HG03571 (cell line): ENCODE measurements around the gene SRF.
A peak's percentile ranks its signal among the peaks of the same experiment; 100 is the strongest.

Experiments used
- ATAC-seq: cut with Tn5 transposase; IDR thresholded peaks from one replicate; pipeline ENCODE4 v1.9.1; 2021; ENCODE audit not compliant: unreplicated experiment

Gene SRF

GRCh38 chr6:43181621-43181941 lies 10.5 kb downstream of the SRF start:
- ATAC-seq: no peak

DNA sequence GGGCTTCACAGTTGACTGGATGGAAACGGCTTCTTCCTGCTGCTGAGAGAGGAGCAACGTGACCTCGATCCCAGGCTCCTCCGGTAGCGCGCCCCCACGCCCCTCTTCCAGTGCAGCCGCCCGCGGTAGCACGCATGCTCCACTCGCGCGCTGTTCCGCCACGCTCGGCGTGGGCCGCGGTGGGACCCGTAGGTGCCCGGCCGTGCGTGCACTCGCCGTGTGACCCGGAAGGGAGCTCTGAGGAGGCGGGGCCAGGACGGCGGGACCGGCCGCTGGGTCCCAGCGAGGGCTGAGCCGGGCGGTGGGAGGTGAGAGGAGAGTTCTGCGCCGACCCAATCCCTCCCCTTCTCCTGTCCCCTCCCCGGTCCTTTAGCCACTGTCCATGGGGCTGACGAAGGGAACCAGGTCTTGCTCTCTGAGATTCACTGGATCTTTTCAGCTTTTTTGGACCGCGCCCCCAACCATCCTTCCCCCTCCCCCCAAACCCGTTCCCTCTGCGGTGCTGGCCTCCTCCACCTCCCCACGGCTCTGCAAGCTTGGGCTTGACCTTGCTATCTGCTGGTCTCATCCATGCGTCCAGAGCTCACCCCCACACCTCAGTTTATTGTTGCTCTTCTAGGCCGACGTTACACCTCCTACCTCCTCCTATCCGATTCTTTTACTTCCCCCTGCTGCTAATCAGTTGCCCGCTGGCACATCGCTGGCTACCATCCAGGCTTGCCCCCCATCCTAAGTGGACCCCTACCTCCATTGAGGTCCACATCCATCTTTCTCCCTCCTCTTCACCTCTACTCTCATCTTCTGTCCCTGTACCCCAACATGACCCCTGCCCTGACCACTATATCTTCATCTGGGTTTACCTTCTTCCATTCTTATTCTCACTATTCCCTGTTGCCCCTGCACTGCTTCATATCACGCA lies 11.1 kb downstream of the SRF start, which contains the start of gene CUL9:
Gene CUL9 (plus strand): TSS at position 255 of the 919 bp plus-strand sequence. CDS start 2,115 bp downstream, outside the sequence.
- peak; percentile 87 for ATAC-seq

DNA sequence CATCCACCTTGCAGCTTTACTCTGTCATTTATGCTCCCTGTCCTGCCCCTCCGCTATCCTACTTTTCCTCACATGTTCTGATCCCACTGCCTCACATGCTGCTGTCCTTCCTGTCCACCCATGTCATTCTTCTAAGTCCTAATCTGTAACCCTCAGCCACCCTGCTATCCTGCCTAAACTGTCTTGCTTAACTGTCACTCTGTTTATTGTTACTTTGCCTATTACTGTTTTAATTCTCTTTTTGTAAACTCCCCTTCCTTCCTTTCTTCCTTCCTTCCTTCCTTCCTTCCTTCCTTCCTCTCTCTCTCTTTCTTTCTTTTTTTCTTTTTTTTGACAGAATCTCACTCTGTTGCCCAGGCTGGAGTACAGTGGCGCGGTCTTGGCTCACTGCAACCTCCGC lies 12.4 kb downstream of the SRF start:
- no peak for ATAC-seq

GRCh38 chr6:43184268-43184985 lies 13.4 kb downstream of the SRF start:
- no peak for ATAC-seq

- ATAC-seq: no peak
Measured at GRCh38 chr6:43185391-43185985, 14.4 kb downstream of the SRF start.

GRCh38 chr6:43186019-43186418 lies 14.9 kb downstream of the SRF start:
- no peak for ATAC-seq

- no peak for ATAC-seq
Measured at GRCh38 chr6:43186706-43187105, 15.6 kb downstream of the SRF start.

GRCh38 chr6:43187821-43188220 lies 16.8 kb downstream of the SRF start:
- ATAC-seq: no peak

GRCh38 chr6:43188426-43188825 lies 17.4 kb downstream of the SRF start:
- ATAC-seq: no peak

DNA sequence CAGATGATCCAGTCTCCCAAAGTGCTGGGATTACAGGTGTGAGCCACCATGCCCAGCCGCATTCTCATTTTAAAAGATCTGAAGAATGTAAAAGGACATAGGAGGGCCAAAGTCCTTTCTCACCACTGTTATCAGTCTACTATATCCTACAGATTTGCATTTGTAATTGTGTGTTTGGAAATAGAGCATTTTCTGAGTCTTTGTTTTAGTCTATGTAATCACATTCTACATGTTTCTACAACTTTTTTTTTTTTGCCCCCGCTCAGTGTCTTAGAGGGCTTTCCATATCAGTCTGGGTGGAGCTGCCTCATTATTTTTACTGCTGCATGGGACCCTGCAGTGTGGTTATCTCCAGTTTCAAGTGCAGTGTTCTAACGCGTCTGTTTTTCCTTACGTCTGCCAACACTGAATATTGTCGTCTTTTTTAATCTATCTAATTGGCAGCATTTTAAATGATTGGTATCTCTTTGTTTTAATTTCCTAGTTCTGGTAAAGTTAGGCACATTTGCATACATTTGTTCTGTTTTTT lies 18.8 kb downstream of the SRF start:
- no peak for ATAC-seq

- ATAC-seq: no peak
Measured at GRCh38 chr6:43192911-43193310, 21.8 kb downstream of the SRF start.

GRCh38 chr6:43193929-43194328 lies 22.9 kb downstream of the SRF start:
- ATAC-seq: no peak

- no peak for ATAC-seq
Measured at GRCh38 chr6:43196337-43196736, 25.3 kb downstream of the SRF start.

DNA sequence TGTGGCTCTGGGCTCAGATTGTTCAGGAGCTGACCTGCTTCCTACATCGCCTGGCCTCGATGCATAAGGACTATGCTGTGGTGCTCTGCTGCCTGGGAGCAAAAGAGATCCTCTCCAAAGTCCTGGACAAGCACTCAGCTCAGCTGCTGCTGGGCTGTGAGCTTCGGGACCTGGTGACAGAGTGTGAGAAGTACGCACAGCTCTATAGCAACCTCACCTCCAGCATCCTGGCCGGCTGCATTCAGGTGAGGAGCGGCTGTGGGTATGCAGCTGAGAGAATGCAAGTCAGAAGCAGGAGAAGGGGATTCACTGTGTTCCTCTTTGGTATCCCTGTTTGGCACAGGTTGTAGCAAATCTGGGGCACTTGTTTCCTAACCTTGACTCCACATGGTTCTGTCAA lies 28.8 kb downstream of the SRF start:
- no peak for ATAC-seq

- ATAC-seq: no peak
Measured at GRCh38 chr6:43200541-43200940, 29.5 kb downstream of the SRF start.

DNA sequence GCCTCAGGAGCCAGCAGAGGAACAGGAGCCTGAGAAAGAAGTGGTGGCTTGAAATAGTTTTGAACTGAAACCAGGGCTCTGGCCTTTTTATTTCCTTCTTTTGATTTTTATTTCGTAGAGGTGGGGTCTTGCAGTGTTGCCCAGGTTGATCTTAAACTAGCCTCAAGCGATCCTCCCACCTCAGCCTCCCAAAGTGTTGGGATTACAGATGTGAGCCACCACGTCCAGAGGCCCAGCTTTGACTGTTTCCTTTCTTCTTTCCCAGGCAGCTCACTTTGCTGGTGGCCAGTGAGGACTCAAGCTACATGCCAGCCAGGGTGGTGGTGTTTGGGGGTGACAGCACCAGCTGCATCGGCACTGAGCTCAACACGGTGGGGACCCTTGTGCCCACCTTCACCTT lies 31.4 kb downstream of the SRF start:
- ATAC-seq: no peak

DNA sequence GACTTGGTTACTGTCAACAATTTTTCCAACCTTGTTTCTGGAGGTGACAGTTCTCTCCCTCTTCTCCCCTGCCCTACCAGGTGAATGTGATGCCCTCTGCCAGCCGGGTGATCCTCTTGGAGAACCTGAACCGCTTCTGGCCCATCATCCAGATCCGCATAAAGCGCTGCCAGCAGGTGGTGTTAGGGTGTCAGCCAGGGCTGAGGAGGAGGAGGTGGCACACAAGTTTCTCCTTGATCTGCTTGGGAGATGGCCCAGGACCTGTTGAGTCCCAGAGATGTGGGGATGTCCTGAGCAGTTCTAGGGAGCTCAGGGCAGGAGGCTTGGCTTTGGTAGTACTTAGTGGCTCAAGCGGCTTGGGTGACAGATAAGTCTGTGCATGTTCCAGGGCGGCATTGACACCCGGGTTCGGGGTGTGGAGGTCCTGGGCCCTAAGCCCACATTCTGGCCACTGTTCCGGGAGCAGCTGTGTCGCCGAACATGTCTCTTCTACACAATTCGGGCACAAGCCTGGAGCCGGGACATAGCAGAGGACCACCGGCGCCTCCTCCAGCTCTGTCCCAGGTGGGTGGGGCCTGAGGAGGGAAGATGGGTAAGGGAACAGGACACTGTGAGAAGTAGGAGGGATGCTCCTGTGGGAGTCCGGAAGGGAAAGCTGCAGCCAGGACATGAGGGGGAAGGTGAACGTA lies 32.1 kb downstream of the SRF start:
- ATAC-seq: no peak

GRCh38 chr6:43203718-43204095 lies 32.6 kb downstream of the SRF start:
- no peak for ATAC-seq

DNA sequence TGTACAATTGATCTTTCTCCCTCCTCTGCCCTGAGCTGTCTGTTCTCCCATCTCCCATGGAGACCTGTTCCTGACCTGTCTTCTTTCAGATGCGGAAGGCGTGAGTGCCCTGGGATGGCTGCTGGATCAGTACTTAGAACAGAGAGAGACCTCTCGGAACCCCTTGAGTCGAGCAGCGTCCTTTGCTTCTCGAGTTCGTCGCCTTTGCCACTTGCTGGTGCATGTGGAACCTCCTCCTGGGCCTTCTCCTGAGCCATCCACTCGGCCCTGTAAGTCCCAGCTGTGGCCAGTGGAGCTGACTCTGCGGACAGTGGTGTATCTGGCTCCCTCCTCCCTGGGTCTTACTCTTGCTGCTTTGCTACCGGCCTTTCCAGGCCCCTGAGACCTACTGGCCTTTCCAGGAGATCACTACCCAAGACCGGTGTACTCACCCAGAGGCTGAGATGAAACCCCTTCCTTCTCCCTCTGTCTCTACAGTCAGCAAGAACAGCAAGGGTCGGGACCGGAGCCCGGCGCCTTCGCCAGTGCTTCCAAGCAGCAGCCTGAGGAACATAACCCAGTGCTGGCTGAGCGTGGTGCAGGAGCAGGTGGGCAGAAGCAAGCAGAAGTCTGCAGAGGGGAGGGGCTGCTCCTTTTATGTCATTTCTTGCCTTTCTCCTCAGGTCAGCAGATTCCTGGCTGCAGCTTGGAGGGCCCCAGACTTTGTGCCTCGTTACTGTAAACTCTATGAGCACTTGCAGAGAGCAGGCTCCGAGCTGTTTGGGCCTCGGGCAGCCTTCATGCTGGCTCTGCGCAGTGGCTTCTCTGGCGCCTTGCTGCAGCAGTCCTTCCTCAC lies 33.4 kb downstream of the SRF start:
- no peak for ATAC-seq

- ATAC-seq: no peak
Measured at GRCh38 chr6:43205849-43206248, 34.8 kb downstream of the SRF start.
